Measurements from ENCODE around the gene PSIP1.

DNA sequence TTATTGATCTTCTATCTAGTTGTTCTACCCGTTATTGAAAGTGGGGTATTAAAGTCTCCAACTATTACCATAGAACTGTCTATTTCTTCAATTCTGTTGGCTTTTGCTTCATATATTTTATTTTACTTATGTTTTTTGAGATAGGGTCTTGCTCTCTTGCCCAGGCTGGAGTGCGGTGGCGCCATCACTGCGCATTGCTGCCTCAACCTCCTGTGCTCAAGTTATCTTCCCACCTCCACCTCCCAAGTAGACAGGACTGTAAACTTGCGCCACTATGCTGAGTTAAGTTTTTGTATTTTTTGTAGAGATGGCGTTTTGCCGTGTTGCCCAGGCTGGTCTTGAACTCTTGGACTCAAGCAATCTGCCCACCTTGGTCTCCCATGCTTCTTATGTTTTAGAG is 71.9 kb downstream of the PSIP1 start:
- TF ChIP-seq, protein P1, sequence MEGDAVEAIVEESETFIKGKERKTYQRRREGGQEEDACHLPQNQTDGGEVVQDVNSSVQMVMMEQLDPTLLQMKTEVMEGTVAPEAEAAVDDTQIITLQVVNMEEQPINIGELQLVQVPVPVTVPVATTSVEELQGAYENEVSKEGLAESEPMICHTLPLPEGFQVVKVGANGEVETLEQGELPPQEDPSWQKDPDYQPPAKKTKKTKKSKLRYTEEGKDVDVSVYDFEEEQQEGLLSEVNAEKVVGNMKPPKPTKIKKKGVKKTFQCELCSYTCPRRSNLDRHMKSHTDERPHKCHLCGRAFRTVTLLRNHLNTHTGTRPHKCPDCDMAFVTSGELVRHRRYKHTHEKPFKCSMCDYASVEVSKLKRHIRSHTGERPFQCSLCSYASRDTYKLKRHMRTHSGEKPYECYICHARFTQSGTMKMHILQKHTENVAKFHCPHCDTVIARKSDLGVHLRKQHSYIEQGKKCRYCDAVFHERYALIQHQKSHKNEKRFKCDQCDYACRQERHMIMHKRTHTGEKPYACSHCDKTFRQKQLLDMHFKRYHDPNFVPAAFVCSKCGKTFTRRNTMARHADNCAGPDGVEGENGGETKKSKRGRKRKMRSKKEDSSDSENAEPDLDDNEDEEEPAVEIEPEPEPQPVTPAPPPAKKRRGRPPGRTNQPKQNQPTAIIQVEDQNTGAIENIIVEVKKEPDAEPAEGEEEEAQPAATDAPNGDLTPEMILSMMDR (conservative IDR thresholded peaks at IDR 0.05), result no peak
- TF ChIP-seq ZFX (IDR thresholded peaks at IDR 0.05), result no peak
